Endometrial microvascular endothelial cells (primary cell): Measurements from ENCODE around the gene BCL11A. TPM values are rescaled to one million over a fixed set of nuclear protein-coding genes. Genes with fewer than 3 reads are reported as not detected.

Experiments used
- in situ Hi-C: cut with HindIII; loops from 2 replicates; pipeline ENCODE4 v1.10.0; 2017; ENCODE audit warnings: low sequenced_read_pairs, low pct_unique_long_range_greater_than_20kb; ENCODE audit errors: inconsistent ontology term
- total RNA-seq: library from RNA; depleted of rRNA; stranded (reverse); fragments of >200 nt; gene quantifications from one replicate; pipeline ENCODE4 v1.2.3, GENCODE V29; 2015; ENCODE audit errors: inconsistent ontology term

Gene BCL11A
- total RNA-seq, 1 donor from 2014 or later = not detected

DNA sequence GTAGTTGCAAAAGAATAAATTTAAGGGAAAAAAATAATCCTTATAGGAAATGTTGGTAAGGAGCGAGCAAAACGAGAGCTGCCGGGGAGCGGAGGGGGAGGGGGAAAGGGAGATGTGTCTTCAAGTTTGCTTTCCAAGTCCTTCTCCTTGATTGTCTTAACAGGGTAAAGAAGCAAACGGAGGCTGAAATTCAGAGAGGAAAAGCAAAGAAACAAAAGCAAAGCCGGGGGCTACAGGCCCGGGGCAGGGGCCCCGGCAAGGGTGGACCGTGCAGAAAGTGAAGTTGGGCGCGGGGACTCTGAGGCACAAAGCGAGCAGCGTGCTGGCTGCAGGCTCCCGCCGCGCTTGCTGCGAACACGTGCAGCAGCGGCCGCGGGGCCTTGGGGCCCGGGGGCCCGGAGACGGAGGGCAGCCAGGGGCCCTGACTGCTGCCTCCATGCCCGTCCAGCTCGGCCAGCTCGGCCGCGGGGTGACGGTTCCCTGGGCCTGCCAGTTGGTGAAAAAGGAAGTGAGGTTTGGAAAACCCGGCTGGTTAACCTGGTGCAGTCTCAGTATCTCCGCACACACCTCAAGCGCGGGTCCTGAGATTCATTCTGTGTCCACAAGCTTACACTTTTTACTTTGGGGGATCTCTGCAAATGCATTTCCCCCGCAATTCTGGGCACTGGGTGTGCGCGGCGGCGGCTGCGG, 4.1 kb downstream of the BCL11A start:
- in situ Hi-C loops = no loop called here

DNA sequence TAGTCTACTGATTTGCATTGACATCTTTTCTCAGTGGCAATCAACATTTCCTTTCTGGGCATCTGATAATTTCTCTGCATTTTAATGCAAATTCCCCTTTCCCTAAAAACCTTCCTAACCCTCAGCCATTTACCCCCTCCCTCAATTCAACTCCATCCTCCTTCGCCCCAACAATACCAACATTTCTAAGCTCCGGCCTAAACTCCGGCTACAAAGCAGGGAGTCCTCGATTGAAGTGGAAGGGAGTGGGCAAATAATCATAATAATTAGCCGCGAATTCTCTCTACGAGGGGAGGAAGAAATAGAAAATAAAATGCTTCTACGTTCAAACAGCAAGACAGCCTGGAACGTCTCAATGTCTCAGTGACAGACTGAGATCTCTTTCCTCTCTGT, 4.6 kb downstream of the BCL11A start:
- in situ Hi-C loops = no loop called here

DNA sequence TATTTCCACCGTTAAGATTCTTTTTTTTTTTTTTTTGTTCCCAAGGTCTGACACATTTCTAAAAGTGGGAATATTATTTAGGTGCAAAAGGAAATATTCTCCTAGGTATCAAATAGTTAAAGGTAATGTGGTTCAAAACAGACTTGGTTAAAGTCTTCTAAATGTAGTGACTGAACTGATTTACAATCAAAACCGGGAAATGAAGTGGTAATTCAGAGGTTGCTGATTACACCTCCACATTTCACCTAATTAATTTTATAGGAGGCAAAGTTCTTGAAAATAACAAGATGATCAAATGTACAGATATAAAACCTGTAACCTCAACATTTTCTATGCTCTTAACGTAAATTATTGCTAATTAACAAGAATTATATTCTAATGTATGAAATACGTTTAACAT, 5.1 kb downstream of the BCL11A start:
- in situ Hi-C loops = no loop called here

DNA sequence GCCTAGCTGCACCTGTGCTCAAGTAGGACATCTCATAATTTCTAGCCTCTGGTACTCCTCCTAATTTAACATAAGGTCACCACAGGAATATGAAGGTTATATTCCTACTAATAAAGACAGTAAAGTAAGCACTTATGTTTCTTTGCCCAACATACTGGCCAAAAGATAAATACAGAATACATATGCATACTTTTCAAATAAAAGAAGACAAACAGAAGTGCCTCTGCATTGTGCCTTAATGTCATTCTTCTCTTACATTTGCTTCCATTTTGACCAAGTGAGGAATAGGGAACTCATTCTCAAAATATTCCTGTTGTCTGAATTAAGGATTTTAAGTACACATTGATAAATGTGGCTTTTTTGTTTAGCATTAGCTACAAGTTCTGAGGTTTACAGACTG, 5.6 kb downstream of the BCL11A start:
- in situ Hi-C loops = no loop called here

DNA sequence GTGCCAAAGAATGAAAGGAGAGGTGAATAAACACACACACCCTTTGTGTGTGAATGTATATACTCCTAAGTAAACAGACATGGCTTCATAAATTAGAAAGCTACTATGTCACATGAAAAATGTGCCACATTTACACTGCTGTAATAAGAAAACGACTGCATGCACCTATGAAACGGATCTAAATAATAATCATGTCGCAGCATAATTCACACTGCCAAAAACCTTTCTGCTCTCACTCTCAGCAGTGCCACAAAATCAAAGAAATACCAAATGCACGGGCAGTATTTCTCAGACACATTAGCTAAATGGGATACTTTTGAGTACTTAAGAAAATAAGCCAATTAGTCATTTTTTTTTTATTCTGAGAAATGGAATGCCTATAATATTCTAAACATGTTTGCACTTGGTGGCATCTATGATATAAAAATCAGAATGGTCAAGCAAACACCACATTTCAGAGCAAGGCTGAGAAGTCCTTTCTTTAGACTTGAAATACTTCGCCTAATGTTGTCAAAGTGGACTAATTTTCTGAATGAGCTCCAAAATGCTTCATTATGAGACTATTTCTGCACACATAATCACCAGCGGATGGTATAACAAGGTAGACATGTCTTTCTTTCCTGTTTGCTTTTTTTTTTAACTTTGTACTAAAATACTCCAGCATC, 6.6 kb downstream of the BCL11A start:
- in situ Hi-C loops = no loop called here

DNA sequence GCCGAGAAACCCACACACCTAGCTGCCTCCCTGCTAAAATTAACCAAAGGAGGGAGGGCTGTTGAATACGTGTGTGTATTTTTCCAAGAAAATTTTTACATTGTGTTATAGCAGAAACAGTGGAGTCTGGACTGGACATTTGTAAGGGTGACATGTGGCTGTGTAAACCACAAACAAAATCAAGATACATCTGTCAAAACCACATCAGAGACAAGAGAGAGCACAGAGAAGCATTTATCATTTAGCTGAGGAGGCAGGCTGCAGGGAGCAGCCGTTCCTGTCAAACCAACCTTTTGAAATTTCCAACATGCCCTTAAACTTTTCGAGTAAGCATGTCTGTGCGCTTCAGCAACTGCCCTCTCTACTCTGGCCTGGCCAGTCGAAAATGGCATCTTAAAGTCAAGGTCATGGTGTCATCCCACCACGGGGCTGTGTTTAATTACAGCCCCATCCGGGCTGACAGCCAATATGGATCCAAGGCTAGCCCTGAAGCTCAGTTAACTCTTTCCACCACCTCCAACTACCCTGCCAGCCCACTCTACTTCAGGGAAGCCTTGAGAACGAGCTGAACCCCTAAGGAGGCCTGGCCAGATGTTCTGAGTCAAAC, 8.4 kb downstream of the BCL11A start:
- in situ Hi-C loops = no loop called here

DNA sequence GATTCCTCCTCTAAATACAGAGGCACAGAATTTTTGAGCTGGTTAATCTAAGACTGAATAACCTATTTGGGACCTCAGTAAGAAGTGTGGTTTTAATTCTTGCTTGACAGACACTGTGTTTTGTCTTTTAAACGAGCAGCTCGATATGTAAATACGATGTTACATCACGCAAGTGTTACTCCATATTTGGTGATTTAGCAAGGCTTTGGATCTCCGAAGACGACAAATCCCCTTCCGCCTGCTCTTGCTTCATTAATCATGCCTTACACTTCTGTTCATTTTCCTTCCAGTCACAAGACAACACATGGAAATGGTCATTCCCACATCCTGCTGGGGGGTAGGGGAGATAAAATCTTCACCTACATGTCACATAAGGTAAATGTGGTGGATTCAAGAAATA, 9.4 kb downstream of the BCL11A start:
- in situ Hi-C loops = no loop called here

DNA sequence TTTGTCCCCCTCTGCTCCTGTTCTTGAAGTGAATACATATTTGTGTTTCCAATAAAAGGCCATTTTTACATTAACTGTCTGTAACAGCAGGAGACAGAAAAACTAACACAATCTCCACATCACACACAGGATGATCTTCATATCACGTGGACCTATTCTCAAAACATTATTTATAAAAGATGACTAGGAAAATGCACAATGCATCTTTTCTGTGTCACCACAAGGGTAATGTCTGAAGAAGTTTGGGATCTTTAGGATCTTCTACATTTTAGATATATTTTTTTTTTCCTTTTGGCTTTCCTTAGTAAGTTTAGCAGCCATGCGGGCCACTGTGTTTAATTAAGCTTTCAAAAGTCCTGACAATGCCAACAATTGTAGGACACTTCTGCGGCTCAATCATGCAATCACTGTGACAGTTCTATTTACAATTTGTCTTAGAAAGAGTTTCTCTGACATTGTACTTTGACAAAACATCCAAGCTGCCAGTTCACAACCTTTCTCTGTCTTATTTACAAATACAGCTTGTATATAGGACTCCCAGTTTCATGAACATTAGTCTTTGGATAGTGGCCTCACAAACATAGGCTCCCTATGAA, 12.3 kb downstream of the BCL11A start:
- in situ Hi-C loops = no loop called here

DNA sequence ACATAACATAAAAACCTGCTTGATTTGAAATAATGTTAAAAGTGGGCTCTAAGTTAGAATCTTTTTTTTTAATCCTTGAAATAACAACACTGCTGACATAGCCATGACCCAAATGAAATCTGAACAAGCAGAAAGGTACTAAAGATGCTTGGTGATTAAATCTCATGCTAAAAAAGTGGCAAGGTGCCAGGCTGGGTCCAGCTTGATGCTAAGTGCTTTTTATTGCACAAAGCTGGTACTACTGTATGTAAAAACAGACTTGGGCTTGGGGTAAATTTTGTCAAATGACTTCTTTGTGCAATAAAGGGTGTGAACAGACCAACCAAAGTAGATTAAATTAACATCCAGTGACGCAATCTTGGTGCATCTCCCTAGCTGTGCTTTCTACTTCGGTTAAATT, 13.4 kb downstream of the BCL11A start:
- in situ Hi-C loops = no loop called here

DNA sequence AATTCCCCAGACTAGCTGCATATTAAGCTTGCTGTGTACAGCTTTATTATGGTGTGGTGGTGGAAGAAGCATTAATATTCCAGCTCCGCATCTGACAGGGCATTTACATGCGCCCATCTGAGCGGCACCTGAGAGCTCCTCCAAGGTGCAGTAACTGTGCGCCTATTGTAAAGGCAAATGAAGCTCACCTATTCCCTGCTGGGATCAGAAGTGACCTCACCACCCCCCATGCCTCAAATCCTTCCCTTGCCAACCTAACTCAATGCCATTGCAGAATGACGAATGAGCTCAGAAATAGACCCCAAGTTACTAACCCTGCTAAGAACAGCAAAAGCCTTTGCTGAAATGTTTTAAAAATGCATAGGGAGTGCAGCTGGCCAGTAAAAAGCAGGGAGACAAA, 14.3 kb downstream of the BCL11A start:
- in situ Hi-C loops = no loop called here

DNA sequence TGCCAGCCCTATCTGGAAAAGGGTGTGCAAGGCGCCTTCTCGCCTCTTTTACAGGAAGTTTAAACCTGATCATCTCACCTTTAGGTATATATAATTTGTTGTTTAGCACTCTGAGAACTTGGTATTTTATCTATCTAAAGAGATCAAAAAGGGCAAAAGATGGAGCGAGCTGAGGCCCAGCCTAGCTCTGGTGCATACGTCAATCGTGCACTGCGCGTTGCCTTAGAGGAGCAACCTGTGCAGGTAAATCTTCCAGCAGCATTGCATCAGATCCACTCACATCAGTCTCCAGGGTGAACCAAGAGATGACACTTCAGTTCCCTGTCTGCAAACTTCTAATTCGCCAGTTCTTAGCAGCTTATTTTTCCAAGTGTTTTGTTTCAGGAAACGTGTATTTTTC, 15.4 kb downstream of the BCL11A start:
- in situ Hi-C loops = no loop called here

DNA sequence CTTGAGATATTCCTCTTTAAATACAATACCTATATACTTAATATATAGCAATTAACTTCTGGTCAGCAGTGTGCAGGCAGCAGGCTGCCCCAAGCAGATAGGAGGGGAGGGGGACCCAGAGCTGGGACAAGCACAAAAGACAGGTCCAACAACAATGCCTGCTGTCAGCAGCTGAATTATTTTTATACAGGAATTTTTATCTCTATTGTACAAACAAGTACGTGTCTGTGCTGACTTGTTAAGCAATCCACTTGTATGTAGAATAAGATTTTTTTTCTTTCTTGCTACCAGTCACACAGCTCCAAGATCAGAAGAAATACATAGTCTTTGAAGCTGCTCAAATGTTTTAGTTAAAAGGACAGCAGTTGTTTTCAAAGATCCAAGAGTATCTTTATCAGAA, 16.7 kb downstream of the BCL11A start:
- in situ Hi-C loops = no loop called here

DNA sequence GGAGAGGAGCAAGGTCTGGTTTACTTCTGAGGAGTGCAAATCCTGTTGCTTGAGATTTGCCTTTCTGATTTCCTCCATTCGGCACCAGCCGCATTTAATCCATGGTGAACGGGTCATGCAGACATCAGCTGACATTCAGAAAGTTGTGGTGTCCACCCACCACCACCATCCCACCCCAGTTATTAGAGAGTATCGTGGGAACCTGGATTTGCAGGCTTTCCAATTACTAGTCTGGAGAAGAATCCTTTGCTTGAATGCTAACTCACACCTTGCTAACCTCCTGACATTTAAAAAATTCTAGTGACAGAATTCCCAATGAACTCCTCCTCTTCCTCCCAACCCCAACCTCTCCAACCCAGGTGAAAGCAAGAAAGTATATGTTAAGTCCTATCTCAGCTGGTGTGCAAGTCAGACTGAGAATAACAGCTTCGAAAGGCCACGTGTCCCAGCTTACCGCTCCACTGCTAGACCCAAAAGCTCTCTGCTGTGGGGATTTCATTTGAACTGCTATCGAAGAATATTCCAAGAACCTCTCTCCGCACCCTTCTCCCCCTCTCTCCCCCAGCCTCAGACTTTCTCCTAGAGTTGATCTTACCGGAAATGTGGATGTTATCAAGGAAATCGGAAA, 17.7 kb downstream of the BCL11A start:
- in situ Hi-C loops = no loop called here

DNA sequence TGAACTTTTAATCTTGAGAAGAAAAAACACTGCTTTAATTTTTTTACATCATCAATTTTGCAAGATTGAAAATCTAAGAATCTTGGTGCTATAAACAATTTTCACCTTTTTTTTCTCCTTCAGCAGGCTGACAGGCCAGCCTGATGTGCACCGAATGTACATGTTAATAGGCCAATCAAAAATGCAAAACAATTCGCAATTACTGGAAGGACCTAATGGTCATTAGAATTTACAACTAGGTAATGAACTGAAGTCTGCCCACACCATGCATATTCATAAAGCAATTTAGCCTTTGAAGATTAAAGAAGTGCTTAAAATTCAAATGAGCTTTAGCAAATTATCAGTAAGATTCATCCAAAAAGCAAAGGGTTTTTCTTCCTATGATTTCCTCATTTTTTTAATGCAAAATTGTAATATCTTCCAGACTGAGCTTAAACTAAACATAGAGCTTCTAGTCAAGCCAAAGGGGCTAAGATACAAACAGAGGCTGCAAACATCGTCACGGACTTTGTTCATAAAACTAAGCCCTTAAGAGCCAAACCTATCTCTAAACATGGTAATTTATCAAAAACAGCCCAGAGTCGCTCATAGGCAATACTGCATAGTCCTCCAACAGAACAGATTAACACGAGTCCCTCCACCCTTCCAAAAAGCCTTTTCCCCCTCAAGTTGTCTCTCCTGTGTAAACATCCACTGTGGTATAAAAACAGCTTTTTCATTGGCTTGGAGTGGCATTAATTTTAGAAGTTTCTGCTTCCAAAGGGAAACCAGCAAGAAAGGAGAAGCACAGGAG, 18.4 kb downstream of the BCL11A start:
- in situ Hi-C loops = no loop called here

DNA sequence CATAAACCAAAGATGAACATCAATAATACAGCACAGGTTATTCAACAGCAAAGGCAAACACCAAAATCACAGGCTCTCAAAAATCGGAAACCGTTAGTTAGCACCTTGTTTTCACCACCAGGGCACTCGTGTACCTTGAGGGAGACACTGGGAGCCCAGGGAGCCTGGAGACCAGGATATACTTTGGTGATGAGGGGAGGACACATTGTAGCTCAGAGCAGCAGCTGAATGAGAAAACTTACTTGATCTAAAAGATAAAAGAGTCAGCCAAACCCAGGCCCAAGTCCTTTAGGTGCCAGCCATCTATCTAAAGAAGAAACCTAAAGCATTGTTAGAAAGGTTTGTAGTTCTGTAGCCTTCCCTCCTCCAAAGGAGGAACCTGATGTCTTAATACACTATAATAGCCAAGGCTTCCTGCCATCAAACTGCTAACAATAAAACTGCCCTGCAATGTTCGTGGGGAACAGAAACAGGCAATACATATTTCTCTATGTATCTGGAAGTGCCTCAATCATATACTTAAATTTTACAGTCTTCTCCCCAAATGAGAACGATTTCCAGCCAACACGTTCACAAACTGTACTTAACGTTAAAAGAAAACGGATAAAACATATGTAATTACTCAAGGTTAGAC, 19.3 kb downstream of the BCL11A start:
- in situ Hi-C loops = no loop called here

DNA sequence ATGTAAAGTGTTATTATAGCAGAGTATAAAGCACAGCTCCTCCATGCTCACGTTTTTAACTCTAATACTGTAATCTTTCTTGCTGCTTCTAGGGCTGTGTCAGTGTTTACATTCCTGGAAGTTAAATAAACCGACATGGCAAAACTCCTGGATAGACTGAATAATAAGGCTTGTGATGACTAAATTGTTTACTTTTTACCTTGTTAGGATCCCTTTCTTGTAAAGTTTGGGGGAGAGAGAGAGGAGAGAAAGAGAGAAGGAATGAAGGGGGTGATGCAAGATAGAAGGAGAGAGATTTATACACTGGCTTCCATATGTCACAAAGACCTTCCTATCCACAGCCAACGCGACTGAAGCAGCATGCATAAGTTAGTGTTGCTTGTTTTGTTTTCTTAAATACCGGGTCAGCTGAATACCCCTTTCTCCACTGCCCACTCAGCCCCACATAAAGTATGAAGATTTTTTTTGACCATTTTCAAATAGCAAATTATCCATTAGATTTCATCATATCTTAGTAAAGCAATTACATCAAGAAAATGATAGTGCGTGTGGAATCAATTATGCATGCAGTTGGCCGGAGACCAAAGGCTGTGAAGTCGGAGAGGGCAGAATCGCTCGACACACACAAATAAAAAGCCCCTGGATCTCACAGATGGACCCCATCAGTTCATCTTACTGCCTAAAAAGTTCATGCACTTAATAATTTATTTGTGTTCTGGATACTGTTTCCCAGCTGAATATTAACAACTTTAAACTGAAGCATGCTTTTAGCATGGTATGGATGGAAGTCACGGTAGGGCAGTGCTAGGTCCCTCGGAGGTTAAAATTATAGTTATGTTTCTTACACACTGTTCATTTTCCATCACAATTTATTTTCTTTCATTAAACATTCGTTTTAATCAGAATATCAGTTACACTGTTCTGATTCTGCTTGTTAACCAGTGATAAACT, 20.1 kb downstream of the BCL11A start:
- in situ Hi-C loops = no loop called here

DNA sequence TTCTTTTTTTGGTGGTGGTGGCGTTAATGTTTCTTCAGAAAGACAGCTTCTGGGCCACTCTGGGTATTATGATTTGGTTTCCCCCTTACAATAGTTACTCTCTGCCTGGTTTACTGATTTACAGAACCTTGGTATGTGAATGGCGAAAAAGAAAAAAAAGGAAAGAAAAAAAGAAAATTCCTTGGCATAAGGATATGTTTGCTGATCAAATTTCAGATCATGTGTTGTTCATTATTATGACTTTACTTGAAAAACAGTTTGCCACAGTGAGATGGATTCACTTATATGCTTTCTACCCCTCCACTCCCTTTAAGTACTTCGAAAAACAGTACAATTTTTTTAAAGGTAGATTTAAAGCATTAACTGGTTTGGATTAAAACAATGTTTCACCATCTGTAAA, 21.0 kb downstream of the BCL11A start:
- in situ Hi-C loops = no loop called here
